ENCODE results near the gene SAMD4B. TPM values are rescaled to one million over a fixed set of nuclear protein-coding genes. Genes with fewer than 3 reads are reported as not detected.

Gene SAMD4B
- total RNA-seq, 3 donors from 2014 or later (not counting 1 experiment from before 2014, with no cell fraction given): 67.8 to 80.8 (median 78.9) TPM

- no peaks in the 10 kb centered on the region for H3K9me3 Mint-ChIP-seq
- Histone ChIP-seq H3K9me3 (ENCODE audit: control insufficient read depth, insufficient read depth, low read length) (no peaks in the 10 kb centered on the region), H3K27ac (ENCODE audit: low read length) (no peak overlapping the region), H3K27me3 (ENCODE audit: control insufficient read depth, insufficient read depth, low read length) (no peaks in the 10 kb centered on the region), H3K4me3 (ENCODE audit: low read length) (no peak overlapping the region), H3K4me1 (ENCODE audit: control insufficient read depth, insufficient read depth, low read length) (peaks cover 5% of the 10 kb centered on the region), H3K36me3 (ENCODE audit: control insufficient read depth, insufficient read depth, low read length) (peaks cover 12% of the 10 kb centered on the region)
- DNase-seq: no peak
- peaks cover 20 to 42% of the 10 kb centered on the region in 2 donors for H3K4me1 Mint-ChIP-seq
- H3K36me3 Mint-ChIP-seq: peaks cover 9% of the 10 kb centered on the region
- intact Hi-C loops (cut with micrococcal nuclease): no loop called here
- H3K27ac Mint-ChIP-seq: no peak overlapping the region
- ATAC-seq: no peak
- TF ChIP-seq CTCF (IDR thresholded peaks at IDR 0.05): no peak
- no peak overlapping the region for H3K4me3 Mint-ChIP-seq
- H3K27me3 Mint-ChIP-seq (ENCODE audit: low read depth in 2 of 2): no peaks in the 10 kb centered on the region
Observed at GRCh38 chr19:39306075-39306474, 36.1 kb upstream of the SAMD4B start.

GRCh38 chr19:39307046-39307821, 35.0 kb upstream of the SAMD4B start:
- Histone ChIP-seq H3K4me1 (ENCODE audit: control insufficient read depth, insufficient read depth, low read length) (peaks cover 7% of the 10 kb centered on the region), H3K4me3 (ENCODE audit: low read length) (no peak overlapping the region), H3K9me3 (ENCODE audit: control insufficient read depth, insufficient read depth, low read length) (no peaks in the 10 kb centered on the region), H3K27ac (ENCODE audit: low read length) (no peak overlapping the region), H3K27me3 (ENCODE audit: control insufficient read depth, insufficient read depth, low read length) (no peaks in the 10 kb centered on the region), H3K36me3 (ENCODE audit: control insufficient read depth, insufficient read depth, low read length) (peaks cover 21% of the 10 kb centered on the region)
- Mint-ChIP-seq H3K4me3 (no peak overlapping the region), H3K27ac (no peak overlapping the region), H3K36me3 (peaks cover 9% of the 10 kb centered on the region), H3K4me1 (peaks cover 31 to 43% of the 10 kb centered on the region in 2 donors), H3K9me3 (no peaks in the 10 kb centered on the region), H3K27me3 (ENCODE audit: low read depth in 2 of 2) (no peaks in the 10 kb centered on the region)
- DNase-seq (no peak), ATAC-seq (peak in 1 of 3 donors; percentile 22)
- intact Hi-C loops (cut with micrococcal nuclease): no loop called here
- 87% methylated on average over 71 of the region's 71 CpGs for WGBS (ENCODE audit: insufficient coverage)
- no peak for TF ChIP-seq CTCF (IDR thresholded peaks at IDR 0.05)

GRCh38 chr19:39307822-39308530, 34.2 kb upstream of the SAMD4B start:
- Mint-ChIP-seq H3K9me3 (no peaks in the 10 kb centered on the region), H3K4me1 (peaks cover 31 to 41% of the 10 kb centered on the region in 2 donors), H3K36me3 (peaks cover 14% of the 10 kb centered on the region), H3K4me3 (no peak overlapping the region), H3K27ac (no peak overlapping the region), H3K27me3 (ENCODE audit: low read depth in 2 of 2) (no peaks in the 10 kb centered on the region)
- Histone ChIP-seq H3K27ac (ENCODE audit: low read length) (no peak overlapping the region), H3K4me3 (ENCODE audit: low read length) (no peak overlapping the region), H3K4me1 (ENCODE audit: control insufficient read depth, insufficient read depth, low read length) (peaks cover 7% of the 10 kb centered on the region), H3K9me3 (ENCODE audit: control insufficient read depth, insufficient read depth, low read length) (no peaks in the 10 kb centered on the region), H3K27me3 (ENCODE audit: control insufficient read depth, insufficient read depth, low read length) (no peaks in the 10 kb centered on the region), H3K36me3 (ENCODE audit: control insufficient read depth, insufficient read depth, low read length) (peaks cover 28% of the 10 kb centered on the region)
- intact Hi-C loops (cut with micrococcal nuclease): no loop called here
- TF ChIP-seq CTCF (IDR thresholded peaks at IDR 0.05): no peak
- DNase-seq (no peak), ATAC-seq (no peak)
- 90% methylated on average over 82 of the region's 82 CpGs for WGBS (ENCODE audit: insufficient coverage)
